AG09319 (cell line): ENCODE measurements around the gene GNA12.

Source experiments
- DNase-seq: peaks from one replicate; pipeline ENCODE4 v3.0.0-alpha.2; 2010; ENCODE audit warnings: low read depth; ENCODE audit errors: extremely low read depth
- CTCF ChIP-seq: IDR thresholded peaks from 2 replicates; pipeline ENCODE4 v1.5.1; 2011; ENCODE audit warnings: low read depth, mild to moderate bottlenecking, inconsistent platforms, low read length, moderate library complexity

GNA12 gene

GRCh38 chr7:2800931-2801688 is 43.0 kb downstream of the GNA12 start:
- TF ChIP-seq CTCF = no peak
- DNase-seq = no peak

GRCh38 chr7:2800220-2800930 is 43.7 kb downstream of the GNA12 start:
- TF ChIP-seq CTCF = no peak
- no peak for DNase-seq

GRCh38 chr7:2799253-2799652 is 44.9 kb downstream of the GNA12 start:
- TF ChIP-seq CTCF = no peak
- no peak for DNase-seq

GRCh38 chr7:2798669-2799068 is 45.4 kb downstream of the GNA12 start:
- no peak for DNase-seq
- TF ChIP-seq CTCF = no peak

GRCh38 chr7:2796358-2797352 is 47.5 kb downstream of the GNA12 start:
- TF ChIP-seq CTCF = no peak
- no peak for DNase-seq

GRCh38 chr7:2795906-2796305 is 48.2 kb downstream of the GNA12 start:
- TF ChIP-seq CTCF = no peak
- no peak for DNase-seq
